ENCODE results near the gene DQX1. TPM values are rescaled to one million over a fixed set of nuclear protein-coding genes. Genes with fewer than 3 reads are reported as not detected.

The DQX1 gene
- total and polyA plus RNA-seq, 9 of the 15 experiments (the other 6 are each of a cell fraction or from before 2014, with no cell fraction given), result 0.04 to 0.38 (median 0.18) TPM; not detected in 1

DNA sequence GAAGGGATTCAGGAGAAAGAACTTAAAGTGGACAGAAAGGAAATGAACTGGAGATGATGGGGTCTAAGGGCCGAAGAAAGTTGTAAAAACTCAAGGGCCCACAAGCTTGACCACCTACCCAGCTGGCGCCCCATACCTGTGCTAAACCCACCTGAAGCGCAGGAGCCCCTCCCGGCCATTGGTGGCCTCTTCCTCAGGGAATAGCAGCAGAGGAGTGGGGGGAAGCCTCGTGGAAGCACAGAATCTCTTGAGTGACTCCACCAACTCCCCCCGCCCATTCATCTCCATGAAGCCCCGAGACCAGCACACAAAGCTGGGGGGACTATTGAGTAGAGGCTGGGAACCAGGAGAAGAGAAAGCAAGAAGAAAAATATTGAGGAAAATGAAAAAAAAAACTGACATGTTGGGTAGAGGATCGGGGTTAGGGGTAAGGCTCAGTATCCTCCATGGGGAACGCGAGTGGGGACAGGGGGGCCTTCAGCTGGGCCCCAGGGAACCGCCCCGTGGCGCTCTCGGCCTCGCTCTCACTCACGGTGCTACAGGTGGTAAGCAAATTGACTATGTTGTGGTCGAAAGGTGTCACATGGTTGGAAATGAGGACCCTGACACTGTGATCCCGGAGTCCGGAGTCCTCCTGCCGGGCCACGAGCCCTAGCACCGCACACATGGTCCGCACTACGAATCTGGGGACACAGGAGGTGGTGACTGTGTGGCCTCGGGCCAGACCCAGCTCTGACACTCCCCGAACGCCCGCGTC is 2.7 kb upstream of the DQX1 start (continued):
- TF ChIP-seq ZNF212 (CRISPR knock-in tag; IDR thresholded peaks at IDR 0.05) (no peak), ELF4 (CRISPR knock-in tag; IDR thresholded peaks at IDR 0.05) (no peak), ZNF232 (CRISPR knock-in tag; IDR thresholded peaks at IDR 0.05) (peak; percentile 27; the same call in 1 of the 2 replicates), JUNB (CRISPR knock-in tag; conservative IDR thresholded peaks at IDR 0.05) (no peak), GTF2E2 (tag; IDR thresholded peaks at IDR 0.05) (no peak), BHLHE40 (IDR thresholded peaks at IDR 0.05; ENCODE audit: low read length) (0 out of 2 replicates have a peak, but pooled peaks have one; percentile 2), ZNF766 (CRISPR knock-in tag; conservative IDR thresholded peaks at IDR 0.05) (no peak), GTF2A2 (tag; IDR thresholded peaks at IDR 0.05) (no peak), ZNF354B (CRISPR knock-in tag; IDR thresholded peaks at IDR 0.05) (no peak), EP300 (IDR thresholded peaks at IDR 0.05; ENCODE audit: low read length) (no peak), PTRF (tag; IDR thresholded peaks at IDR 0.05) (no peak), HNRNPLL (IDR thresholded peaks at IDR 0.05; ENCODE audit: low read depth, low read length, poor library complexity, severe bottlenecking) (no peak), HLTF (IDR thresholded peaks at IDR 0.05) (no peak), MAFG (tag; conservative IDR thresholded peaks at IDR 0.05) (no peak), PHF21A (IDR thresholded peaks at IDR 0.05; ENCODE audit: borderline replicate concordance, low read depth) (no peak)
- TF ChIP-seq, protein P1, sequence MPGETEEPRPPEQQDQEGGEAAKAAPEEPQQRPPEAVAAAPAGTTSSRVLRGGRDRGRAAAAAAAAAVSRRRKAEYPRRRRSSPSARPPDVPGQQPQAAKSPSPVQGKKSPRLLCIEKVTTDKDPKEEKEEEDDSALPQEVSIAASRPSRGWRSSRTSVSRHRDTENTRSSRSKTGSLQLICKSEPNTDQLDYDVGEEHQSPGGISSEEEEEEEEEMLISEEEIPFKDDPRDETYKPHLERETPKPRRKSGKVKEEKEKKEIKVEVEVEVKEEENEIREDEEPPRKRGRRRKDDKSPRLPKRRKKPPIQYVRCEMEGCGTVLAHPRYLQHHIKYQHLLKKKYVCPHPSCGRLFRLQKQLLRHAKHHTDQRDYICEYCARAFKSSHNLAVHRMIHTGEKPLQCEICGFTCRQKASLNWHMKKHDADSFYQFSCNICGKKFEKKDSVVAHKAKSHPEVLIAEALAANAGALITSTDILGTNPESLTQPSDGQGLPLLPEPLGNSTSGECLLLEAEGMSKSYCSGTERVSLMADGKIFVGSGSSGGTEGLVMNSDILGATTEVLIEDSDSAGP (CRISPR knock-in tag; IDR thresholded peaks at IDR 0.05), result no peak
- TF ChIP-seq, protein P2, sequence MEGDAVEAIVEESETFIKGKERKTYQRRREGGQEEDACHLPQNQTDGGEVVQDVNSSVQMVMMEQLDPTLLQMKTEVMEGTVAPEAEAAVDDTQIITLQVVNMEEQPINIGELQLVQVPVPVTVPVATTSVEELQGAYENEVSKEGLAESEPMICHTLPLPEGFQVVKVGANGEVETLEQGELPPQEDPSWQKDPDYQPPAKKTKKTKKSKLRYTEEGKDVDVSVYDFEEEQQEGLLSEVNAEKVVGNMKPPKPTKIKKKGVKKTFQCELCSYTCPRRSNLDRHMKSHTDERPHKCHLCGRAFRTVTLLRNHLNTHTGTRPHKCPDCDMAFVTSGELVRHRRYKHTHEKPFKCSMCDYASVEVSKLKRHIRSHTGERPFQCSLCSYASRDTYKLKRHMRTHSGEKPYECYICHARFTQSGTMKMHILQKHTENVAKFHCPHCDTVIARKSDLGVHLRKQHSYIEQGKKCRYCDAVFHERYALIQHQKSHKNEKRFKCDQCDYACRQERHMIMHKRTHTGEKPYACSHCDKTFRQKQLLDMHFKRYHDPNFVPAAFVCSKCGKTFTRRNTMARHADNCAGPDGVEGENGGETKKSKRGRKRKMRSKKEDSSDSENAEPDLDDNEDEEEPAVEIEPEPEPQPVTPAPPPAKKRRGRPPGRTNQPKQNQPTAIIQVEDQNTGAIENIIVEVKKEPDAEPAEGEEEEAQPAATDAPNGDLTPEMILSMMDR (IDR thresholded peaks at IDR 0.05 in 2 of 3, conservative IDR thresholded peaks at IDR 0.05 in 1 of 3; ENCODE audit: insufficient read depth in 2 of 3, low read depth in 1 of 3, low read length in 3 of 3), result peak in 2 of 3 experiments; percentile 21 to 42; a peak in 3 of 6 replicates
- TF ChIP-seq, protein P3, sequence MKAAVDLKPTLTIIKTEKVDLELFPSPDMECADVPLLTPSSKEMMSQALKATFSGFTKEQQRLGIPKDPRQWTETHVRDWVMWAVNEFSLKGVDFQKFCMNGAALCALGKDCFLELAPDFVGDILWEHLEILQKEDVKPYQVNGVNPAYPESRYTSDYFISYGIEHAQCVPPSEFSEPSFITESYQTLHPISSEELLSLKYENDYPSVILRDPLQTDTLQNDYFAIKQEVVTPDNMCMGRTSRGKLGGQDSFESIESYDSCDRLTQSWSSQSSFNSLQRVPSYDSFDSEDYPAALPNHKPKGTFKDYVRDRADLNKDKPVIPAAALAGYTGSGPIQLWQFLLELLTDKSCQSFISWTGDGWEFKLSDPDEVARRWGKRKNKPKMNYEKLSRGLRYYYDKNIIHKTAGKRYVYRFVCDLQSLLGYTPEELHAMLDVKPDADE (conservative IDR thresholded peaks at IDR 0.05; ENCODE audit: control insufficient read depth, low read depth, low read length), result peak; percentile 32; the same call in 1 of the 2 replicates
- TF ChIP-seq, protein P4, sequence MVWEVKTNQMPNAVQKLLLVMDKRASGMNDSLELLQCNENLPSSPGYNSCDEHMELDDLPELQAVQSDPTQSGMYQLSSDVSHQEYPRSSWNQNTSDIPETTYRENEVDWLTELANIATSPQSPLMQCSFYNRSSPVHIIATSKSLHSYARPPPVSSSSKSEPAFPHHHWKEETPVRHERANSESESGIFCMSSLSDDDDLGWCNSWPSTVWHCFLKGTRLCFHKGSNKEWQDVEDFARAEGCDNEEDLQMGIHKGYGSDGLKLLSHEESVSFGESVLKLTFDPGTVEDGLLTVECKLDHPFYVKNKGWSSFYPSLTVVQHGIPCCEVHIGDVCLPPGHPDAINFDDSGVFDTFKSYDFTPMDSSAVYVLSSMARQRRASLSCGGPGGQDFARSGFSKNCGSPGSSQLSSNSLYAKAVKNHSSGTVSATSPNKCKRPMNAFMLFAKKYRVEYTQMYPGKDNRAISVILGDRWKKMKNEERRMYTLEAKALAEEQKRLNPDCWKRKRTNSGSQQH (CRISPR knock-in tag; IDR thresholded peaks at IDR 0.05), result no peak
- TF ChIP-seq, protein P5, sequence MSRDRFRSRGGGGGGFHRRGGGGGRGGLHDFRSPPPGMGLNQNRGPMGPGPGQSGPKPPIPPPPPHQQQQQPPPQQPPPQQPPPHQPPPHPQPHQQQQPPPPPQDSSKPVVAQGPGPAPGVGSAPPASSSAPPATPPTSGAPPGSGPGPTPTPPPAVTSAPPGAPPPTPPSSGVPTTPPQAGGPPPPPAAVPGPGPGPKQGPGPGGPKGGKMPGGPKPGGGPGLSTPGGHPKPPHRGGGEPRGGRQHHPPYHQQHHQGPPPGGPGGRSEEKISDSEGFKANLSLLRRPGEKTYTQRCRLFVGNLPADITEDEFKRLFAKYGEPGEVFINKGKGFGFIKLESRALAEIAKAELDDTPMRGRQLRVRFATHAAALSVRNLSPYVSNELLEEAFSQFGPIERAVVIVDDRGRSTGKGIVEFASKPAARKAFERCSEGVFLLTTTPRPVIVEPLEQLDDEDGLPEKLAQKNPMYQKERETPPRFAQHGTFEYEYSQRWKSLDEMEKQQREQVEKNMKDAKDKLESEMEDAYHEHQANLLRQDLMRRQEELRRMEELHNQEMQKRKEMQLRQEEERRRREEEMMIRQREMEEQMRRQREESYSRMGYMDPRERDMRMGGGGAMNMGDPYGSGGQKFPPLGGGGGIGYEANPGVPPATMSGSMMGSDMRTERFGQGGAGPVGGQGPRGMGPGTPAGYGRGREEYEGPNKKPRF (IDR thresholded peaks at IDR 0.05; ENCODE audit: low read depth, low read length), result no peak

All from K562 (cell line).